Panc1 (cell line): ENCODE results near the gene CCND1. TPM values are rescaled to one million over a fixed set of nuclear protein-coding genes. Genes with fewer than 3 reads are reported as not detected.

ENCODE experiments used
- ATAC-seq: fragments of 200-7000 bp; cut with Tn5 transposase; 2 replicates; pipeline ENCODE4 v1.9.1; 2020; ENCODE audit warnings: mild to moderate bottlenecking, moderate library complexity
- BruUV-seq: library from RNA; stranded (reverse); fragments of 400-500 nt; replicated peaks from 2 replicates; lab custom pipeline; 2021; lab: Mats Ljungman, UMichigan
- CTCF ChIA-PET: fragments of 300-600 bp; sonication (Branson Sonifier 250); formaldehyde crosslinking; loops from one replicate; lab custom pipeline; 2022; ENCODE audit warnings: antibody characterized with exemption; lab: Charles Lee
- POLR2A ChIA-PET: fragments of 300-600 bp; sonication (Branson Sonifier 250); formaldehyde crosslinking; loops from one replicate; lab custom pipeline; 2022; ENCODE audit warnings: antibody characterized with exemption; lab: Charles Lee
- DNase-seq: peaks from one replicate; pipeline ENCODE4 v3.0.0-alpha.2; 2010; ENCODE audit warnings: low read depth, low spot score
- H3K27ac ChIP-seq: 2 replicates; pipeline ENCODE4 v1.5.1; 2011; ENCODE audit warnings: mild to moderate bottlenecking, low read length, inconsistent platforms
- H3K27me3 ChIP-seq: fragments of 200-500 bp; sonication (Bioruptor generic); 2 replicates; pipeline ENCODE4 v1.6.0; 2014; ENCODE audit warnings: low read length, inconsistent platforms; ENCODE audit not compliant: control insufficient read depth, insufficient read depth
- H3K36me3 ChIP-seq: fragments of 200-500 bp; sonication (Bioruptor generic); 2 replicates; pipeline ENCODE4 v1.5.1; 2014; ENCODE audit warnings: inconsistent platforms, mild to moderate bottlenecking, low read length, moderate library complexity; ENCODE audit not compliant: control insufficient read depth, insufficient read depth
- H3K4me1 ChIP-seq: 2 replicates; pipeline ENCODE4 v1.5.1; 2011; ENCODE audit warnings: inconsistent platforms, mild to moderate bottlenecking, low read length, moderate library complexity; ENCODE audit not compliant: control insufficient read depth, insufficient read depth
- H3K4me3 ChIP-seq, 2 experiments: 2 replicates each; pipeline ENCODE4 v1.5.1; 2011 to 2012; ENCODE audit warnings: low read depth in 2 of 2, low read length in 2 of 2, mild to moderate bottlenecking in 2 of 2, inconsistent platforms in 1 of 2, moderate library complexity in 1 of 2
- H3K9me3 ChIP-seq: fragments of 200-500 bp; sonication (Bioruptor generic); 2 replicates; pipeline ENCODE4 v1.5.1; 2014; ENCODE audit warnings: low read depth, mild to moderate bottlenecking, inconsistent platforms, low read length, moderate library complexity; ENCODE audit not compliant: control insufficient read depth, insufficient read depth
- POLR2AphosphoS5 ChIP-seq: IDR thresholded peaks from 2 replicates; pipeline ENCODE4 v1.6.1; 2012; ENCODE audit warnings: mild to moderate bottlenecking, low read depth, low read length, moderate library complexity
- SIN3A ChIP-seq: IDR thresholded peaks from 2 replicates; pipeline ENCODE4 v1.6.1; 2012; ENCODE audit warnings: low read depth, mild to moderate bottlenecking, low read length, moderate library complexity, borderline replicate concordance; ENCODE audit not compliant: insufficient read depth
- TCF7L2 ChIP-seq: IDR thresholded peaks from 2 replicates; pipeline ENCODE4 v1.6.1; 2011; ENCODE audit warnings: mild to moderate bottlenecking, low read depth, low read length, inconsistent platforms
- in situ Hi-C: cut with HindIII; loops from 2 replicates; pipeline ENCODE4 v1.10.0; 2016; ENCODE audit warnings: low sequenced_read_pairs, low pct_unique_long_range_greater_than_20kb
- intact Hi-C: fragments of 100-400 bp; cut with micrococcal nuclease; formaldehyde crosslinking; loops from one replicate; pipeline ENCODE4 v1.10.0; 2022; ENCODE audit not compliant: unreplicated experiment
- total RNA-seq: library from RNA; stranded (reverse); gene quantifications from one replicate; pipeline ENCODE4 v1.2.1, GENCODE V29; 2021; ENCODE audit not compliant: unreplicated experiment
- TF ChIP-seq, protein P1 (sequence below): fragments of 450-650 bp; IDR thresholded peaks from 2 replicates; pipeline ENCODE4 v1.5.1; 2017; ENCODE audit warnings: mild to moderate bottlenecking
- TF ChIP-seq, protein P2 (sequence below), 2 experiments: IDR thresholded peaks; 2 replicates each; pipeline ENCODE4 v1.6.1; 2011 to 2012; ENCODE audit warnings: low read depth in 2 of 2, control low read depth in 1 of 2, low read length in 1 of 2, mild to moderate bottlenecking in 1 of 2, moderate library complexity in 1 of 2; ENCODE audit not compliant: insufficient read depth in 1 of 2

CCND1 gene
- total RNA-seq, 1 experiment from 2014 or later, result 259 TPM

DNA sequence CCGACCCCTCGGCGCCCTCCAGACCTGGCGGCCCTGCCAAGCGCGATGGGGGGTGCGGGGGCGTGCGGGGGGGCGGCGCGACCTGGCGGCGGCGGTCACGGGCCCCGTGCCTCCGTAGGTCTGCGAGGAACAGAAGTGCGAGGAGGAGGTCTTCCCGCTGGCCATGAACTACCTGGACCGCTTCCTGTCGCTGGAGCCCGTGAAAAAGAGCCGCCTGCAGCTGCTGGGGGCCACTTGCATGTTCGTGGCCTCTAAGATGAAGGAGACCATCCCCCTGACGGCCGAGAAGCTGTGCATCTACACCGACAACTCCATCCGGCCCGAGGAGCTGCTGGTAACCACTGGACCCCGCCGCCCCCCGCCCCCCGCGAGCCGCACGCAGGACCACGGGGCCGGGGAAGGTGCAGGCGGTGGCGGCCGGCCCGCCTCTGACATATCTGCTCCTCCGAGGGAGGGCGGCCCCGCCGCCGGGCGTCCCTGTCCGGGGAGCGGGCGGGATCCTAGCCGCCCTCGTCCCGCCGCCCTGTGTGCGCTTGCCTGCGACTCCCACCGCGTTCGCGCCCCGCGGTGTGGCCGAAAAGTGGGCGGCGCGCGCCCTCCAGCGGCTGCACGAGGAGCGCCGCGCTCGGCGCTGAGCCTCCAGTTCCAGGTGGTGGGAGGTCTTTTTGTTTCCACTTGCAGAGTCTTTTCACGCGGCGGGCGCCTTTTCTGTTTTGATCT, 2.1 kb downstream of the CCND1 start:
- in situ Hi-C loops, result no loop called here
- no TSS peak for BruUV-seq

DNA sequence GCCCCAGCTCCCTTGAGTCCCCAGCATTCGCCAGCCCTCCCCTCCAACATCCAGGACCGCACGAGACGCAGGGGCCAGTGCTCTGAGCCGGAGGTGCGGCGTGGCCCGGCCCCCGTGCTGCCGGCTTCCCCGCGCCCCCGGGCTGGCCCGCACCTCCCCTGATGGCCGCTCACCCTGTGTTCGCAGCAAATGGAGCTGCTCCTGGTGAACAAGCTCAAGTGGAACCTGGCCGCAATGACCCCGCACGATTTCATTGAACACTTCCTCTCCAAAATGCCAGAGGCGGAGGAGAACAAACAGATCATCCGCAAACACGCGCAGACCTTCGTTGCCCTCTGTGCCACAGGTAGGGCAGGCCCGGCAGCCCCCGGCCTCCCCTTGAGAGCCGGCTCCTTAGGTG, 2.7 kb downstream of the CCND1 start:
- Histone ChIP-seq H3K36me3 (peaks cover 12% of the 10 kb centered on the region; the same call in 1 of the 2 replicates), H3K4me3 (peak overlapping the region; percentile 80 to 93), H3K9me3 (no peaks in the 10 kb centered on the region), H3K27ac (peak overlapping the region; percentile 73), H3K27me3 (no peaks in the 10 kb centered on the region), H3K4me1 (peaks cover 33% of the 10 kb centered on the region)
- intact Hi-C loops (loop anchor here (1.0 to 5.0 kb wide), 4 partner anchors 266 to 541 kb away; no protein-coding TSS in a partner anchor), in situ Hi-C loops (no loop called here)
- DNase-seq (no peak), ATAC-seq (no peak)
- ChIA-PET CTCF (interaction anchor here (1.0 kb wide), 1 partner anchor 542 kb away, joined by 6 read pairs; no protein-coding TSS in a partner anchor), POLR2A (interaction anchor here (1.0 kb wide), 1 partner anchor 345 kb away, joined by 5 read pairs; no protein-coding TSS in a partner anchor)
- no TSS peak for BruUV-seq
- TF ChIP-seq, protein P1, sequence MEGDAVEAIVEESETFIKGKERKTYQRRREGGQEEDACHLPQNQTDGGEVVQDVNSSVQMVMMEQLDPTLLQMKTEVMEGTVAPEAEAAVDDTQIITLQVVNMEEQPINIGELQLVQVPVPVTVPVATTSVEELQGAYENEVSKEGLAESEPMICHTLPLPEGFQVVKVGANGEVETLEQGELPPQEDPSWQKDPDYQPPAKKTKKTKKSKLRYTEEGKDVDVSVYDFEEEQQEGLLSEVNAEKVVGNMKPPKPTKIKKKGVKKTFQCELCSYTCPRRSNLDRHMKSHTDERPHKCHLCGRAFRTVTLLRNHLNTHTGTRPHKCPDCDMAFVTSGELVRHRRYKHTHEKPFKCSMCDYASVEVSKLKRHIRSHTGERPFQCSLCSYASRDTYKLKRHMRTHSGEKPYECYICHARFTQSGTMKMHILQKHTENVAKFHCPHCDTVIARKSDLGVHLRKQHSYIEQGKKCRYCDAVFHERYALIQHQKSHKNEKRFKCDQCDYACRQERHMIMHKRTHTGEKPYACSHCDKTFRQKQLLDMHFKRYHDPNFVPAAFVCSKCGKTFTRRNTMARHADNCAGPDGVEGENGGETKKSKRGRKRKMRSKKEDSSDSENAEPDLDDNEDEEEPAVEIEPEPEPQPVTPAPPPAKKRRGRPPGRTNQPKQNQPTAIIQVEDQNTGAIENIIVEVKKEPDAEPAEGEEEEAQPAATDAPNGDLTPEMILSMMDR, result 0 out of 2 replicates have a peak, but pooled peaks have one; percentile 18
- TF ChIP-seq, protein P2, sequence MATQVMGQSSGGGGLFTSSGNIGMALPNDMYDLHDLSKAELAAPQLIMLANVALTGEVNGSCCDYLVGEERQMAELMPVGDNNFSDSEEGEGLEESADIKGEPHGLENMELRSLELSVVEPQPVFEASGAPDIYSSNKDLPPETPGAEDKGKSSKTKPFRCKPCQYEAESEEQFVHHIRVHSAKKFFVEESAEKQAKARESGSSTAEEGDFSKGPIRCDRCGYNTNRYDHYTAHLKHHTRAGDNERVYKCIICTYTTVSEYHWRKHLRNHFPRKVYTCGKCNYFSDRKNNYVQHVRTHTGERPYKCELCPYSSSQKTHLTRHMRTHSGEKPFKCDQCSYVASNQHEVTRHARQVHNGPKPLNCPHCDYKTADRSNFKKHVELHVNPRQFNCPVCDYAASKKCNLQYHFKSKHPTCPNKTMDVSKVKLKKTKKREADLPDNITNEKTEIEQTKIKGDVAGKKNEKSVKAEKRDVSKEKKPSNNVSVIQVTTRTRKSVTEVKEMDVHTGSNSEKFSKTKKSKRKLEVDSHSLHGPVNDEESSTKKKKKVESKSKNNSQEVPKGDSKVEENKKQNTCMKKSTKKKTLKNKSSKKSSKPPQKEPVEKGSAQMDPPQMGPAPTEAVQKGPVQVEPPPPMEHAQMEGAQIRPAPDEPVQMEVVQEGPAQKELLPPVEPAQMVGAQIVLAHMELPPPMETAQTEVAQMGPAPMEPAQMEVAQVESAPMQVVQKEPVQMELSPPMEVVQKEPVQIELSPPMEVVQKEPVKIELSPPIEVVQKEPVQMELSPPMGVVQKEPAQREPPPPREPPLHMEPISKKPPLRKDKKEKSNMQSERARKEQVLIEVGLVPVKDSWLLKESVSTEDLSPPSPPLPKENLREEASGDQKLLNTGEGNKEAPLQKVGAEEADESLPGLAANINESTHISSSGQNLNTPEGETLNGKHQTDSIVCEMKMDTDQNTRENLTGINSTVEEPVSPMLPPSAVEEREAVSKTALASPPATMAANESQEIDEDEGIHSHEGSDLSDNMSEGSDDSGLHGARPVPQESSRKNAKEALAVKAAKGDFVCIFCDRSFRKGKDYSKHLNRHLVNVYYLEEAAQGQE (IDR thresholded peaks at IDR 0.05; ENCODE audit: insufficient read depth in 1 of 2, low read depth in 2 of 2, low read length in 1 of 2), result no peak
- peak; percentile 5; the same call in 1 of the 2 replicates for TF ChIP-seq POLR2AphosphoS5

More for the DNA sequence above, 2.1 kb downstream of the CCND1 start:
- intact Hi-C loops, result loop anchor here (1.0 to 5.0 kb wide), 4 partner anchors 266 to 540 kb away; no protein-coding TSS in a partner anchor
- DNase-seq, result no peak
- peak; percentile 31 for ATAC-seq
- peaks cover 10% of the 10 kb centered on the region; the same call in 1 of the 2 replicates for H3K36me3 ChIP-seq
- H3K27ac ChIP-seq, result peak overlapping the region; percentile 73
- TF ChIP-seq SIN3A, result peak; percentile 91; the same call in 1 of the 2 replicates
- TF ChIP-seq TCF7L2, result no peak; the same call in 1 of the 2 replicates
- TF ChIP-seq, protein P1, result peak; percentile 98
- peak; percentile 58; the same call in 1 of the 2 replicates for TF ChIP-seq POLR2AphosphoS5
- TF ChIP-seq, protein P2 (IDR thresholded peaks at IDR 0.05; ENCODE audit: insufficient read depth in 1 of 2, low read depth in 2 of 2, low read length in 1 of 2), result no peak
- H3K27me3 ChIP-seq, result no peaks in the 10 kb centered on the region
- H3K4me3 ChIP-seq, result peak overlapping the region; percentile 80 to 93
- no peaks in the 10 kb centered on the region for H3K9me3 ChIP-seq
- H3K4me1 ChIP-seq, result peaks cover 37% of the 10 kb centered on the region
- CTCF ChIA-PET, result interaction anchor here (0.6 to 1.0 kb wide), 4 partner anchors 346 to 1082 kb away, joined by 3 to 7 read pairs (median 4); no protein-coding TSS in a partner anchor
- POLR2A ChIA-PET, result interaction anchor here (1.0 kb wide), 1 partner anchor 344 kb away, joined by 5 read pairs; no protein-coding TSS in a partner anchor
